ENCODE results near the gene SLC43A1. TPM values are rescaled to one million over a fixed set of nuclear protein-coding genes. Genes with fewer than 3 reads are reported as not detected.

SLC43A1 gene
- total RNA-seq, 1 donor from 2014 or later, result 13.2 TPM

DNA sequence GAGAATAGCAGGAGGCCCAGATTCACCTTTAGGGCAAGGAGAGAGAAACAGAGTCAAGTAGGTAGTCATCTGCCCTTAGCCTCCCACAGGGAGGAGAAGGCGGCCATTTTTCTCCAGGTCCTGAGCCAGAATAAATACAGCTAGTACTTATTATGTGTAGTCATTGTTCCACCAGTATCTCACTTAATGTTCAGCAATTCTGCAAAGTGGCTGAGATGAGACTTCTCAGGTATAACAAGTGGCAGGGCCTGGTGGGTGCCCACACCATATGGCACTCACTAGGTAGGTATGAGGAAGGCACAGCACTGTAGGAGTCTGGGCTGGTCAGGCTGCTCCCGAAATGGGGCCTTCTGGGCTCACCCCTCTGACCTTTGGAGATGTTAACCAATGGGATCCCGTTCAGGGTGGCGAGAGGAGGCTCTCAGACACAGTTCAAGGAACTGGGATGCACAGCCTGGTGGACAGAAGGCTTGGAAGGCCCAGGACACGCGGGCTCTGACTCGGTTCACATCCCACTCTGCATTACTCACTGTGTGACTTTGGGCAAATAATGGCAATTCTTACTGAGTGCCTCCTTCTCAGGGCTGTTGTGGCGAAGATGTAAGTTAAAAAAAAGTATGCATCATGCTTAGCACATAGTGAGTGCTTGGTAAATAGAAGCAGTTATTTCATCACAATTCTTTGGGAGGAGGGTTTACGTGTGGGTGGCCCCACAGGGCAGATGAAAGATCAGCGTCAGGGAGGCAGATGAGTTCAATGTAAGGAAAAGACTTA is 30.1 kb downstream of the SLC43A1 start:
- ATAC-seq (no peak), DNase-seq (no peak)
- intact Hi-C loops (cut with DNase I), result no loop called here
- Histone ChIP-seq H3K27me3 (ENCODE audit: low read depth) (peaks cover 17% of the 10 kb centered on the region), H3K4me1 (peaks cover 17% of the 10 kb centered on the region), H3K36me3 (peaks cover 37% of the 10 kb centered on the region), H3K9me3 (no peaks in the 10 kb centered on the region), H3K27ac (no peak overlapping the region), H3K4me3 (no peak overlapping the region)
- TF ChIP-seq, protein P1, sequence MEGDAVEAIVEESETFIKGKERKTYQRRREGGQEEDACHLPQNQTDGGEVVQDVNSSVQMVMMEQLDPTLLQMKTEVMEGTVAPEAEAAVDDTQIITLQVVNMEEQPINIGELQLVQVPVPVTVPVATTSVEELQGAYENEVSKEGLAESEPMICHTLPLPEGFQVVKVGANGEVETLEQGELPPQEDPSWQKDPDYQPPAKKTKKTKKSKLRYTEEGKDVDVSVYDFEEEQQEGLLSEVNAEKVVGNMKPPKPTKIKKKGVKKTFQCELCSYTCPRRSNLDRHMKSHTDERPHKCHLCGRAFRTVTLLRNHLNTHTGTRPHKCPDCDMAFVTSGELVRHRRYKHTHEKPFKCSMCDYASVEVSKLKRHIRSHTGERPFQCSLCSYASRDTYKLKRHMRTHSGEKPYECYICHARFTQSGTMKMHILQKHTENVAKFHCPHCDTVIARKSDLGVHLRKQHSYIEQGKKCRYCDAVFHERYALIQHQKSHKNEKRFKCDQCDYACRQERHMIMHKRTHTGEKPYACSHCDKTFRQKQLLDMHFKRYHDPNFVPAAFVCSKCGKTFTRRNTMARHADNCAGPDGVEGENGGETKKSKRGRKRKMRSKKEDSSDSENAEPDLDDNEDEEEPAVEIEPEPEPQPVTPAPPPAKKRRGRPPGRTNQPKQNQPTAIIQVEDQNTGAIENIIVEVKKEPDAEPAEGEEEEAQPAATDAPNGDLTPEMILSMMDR (IDR thresholded peaks at IDR 0.05), result no peak

DNA sequence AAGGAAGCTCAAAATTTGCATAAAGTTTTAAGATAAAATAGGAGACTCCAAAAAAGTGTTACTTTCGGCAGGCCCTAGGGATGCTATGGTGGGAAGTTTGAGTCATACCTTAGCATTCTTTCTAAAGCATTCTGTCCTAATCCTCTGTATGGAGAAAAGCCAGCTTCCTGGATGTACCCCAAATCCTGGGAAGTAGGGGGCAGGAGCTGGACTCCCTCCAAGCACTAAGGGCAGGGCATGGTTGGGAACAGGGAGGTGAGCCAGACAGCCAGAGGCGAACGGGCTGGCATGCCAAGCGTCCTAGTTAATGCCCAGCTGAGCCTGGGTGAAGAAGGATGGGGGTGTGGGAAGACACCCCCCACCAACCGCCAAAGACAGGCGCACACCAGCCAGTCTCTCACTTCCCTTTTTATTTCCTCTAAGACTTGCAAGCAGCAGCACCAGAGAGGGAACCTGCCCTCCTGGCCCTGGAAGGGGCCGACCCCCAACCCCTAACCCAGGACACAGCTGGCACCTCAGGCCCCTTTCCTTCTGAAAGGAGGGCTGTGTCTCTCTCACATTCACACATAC is 31.3 kb downstream of the SLC43A1 start:
- Histone ChIP-seq H3K36me3 (peaks cover 37% of the 10 kb centered on the region), H3K27me3 (ENCODE audit: low read depth) (peaks cover 17% of the 10 kb centered on the region), H3K27ac (no peak overlapping the region), H3K4me1 (peaks cover 17% of the 10 kb centered on the region), H3K9me3 (no peaks in the 10 kb centered on the region), H3K4me3 (no peak overlapping the region)
- DNase-seq, result no peak
- intact Hi-C loops (cut with DNase I), result no loop called here
- TF ChIP-seq, protein P1 (IDR thresholded peaks at IDR 0.05), result no peak
- no peak for ATAC-seq

- Histone ChIP-seq H3K4me3 (no peak overlapping the region), H3K9me3 (no peaks in the 10 kb centered on the region), H3K27me3 (ENCODE audit: low read depth) (peaks cover 17% of the 10 kb centered on the region), H3K27ac (no peak overlapping the region), H3K4me1 (peaks cover 17% of the 10 kb centered on the region), H3K36me3 (peaks cover 32% of the 10 kb centered on the region)
- ATAC-seq (no peak), DNase-seq (no peak)
- intact Hi-C loops (cut with DNase I), result no loop called here
- TF ChIP-seq, protein P1 (IDR thresholded peaks at IDR 0.05), result no peak
Observed at GRCh38 chr11:57483562-57483918, 32.0 kb downstream of the SLC43A1 start.

GRCh38 chr11:57482782-57483561 is 32.5 kb downstream of the SLC43A1 start:
- no peaks in the 10 kb centered on the region for H3K9me3 ChIP-seq
- no peak overlapping the region for H3K27ac ChIP-seq
- TF ChIP-seq, protein P1 (IDR thresholded peaks at IDR 0.05), result peak; percentile 68
- H3K36me3 ChIP-seq, result peaks cover 26% of the 10 kb centered on the region
- peak; percentile 56 for DNase-seq
- H3K4me3 ChIP-seq, result peak overlapping the region; percentile 31
- H3K4me1 ChIP-seq, result peaks cover 17% of the 10 kb centered on the region
- H3K27me3 ChIP-seq (ENCODE audit: low read depth), result peaks cover 17% of the 10 kb centered on the region
- intact Hi-C loops (cut with DNase I), result no loop called here
- ATAC-seq, result peak; percentile 70 to 74

DNA sequence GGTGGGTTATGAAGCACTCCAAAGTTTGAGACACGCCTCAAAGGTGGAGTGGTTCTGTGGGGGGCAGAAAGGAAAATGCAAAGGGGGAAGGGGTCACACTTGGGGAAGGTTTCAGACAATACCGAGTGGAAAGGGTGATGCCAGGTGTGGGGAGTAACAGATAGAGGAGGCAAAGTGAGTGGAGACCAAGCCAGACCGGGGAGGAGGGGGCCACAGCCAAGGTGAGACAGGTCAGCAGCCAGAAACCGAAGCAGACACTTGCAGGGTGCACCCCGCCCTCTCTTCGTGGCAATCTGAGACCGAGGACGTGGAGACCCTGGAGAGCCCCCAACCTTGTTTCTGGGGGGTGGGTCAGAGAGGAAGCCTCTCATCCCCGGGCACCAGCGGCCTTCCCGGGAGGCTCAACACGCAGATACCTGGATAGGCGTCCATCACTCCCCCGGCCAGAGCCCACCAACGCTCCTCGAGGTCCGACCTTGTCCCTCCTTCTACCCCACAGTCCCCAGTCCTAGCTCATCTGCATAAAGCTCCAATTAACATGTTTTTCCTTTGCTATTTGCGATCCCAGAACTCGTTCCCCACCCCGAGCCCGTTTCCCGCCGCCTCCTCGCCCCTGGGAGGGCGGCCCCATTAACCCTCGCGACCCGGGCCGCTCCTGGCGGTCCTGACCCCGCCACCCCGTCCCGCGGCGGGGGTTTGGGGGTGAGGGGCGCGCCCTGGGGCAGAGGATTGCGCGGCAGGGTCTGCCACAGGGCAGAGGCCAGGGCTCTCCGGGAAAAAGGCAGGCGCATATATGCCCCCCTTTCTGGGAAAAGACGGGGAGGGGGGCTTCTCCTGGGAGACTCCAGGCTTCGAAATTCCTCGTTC is 33.4 kb downstream of the SLC43A1 start:
- intact Hi-C loops (cut with DNase I), result no loop called here

More for the DNA sequence above, 33.4 kb downstream of the SLC43A1 start:
- DNase-seq (no peak), ATAC-seq (no peak)
- Histone ChIP-seq H3K27ac (no peak overlapping the region), H3K27me3 (ENCODE audit: low read depth) (peaks cover 17% of the 10 kb centered on the region), H3K36me3 (peaks cover 18% of the 10 kb centered on the region), H3K9me3 (no peaks in the 10 kb centered on the region), H3K4me3 (no peak overlapping the region), H3K4me1 (peaks cover 22% of the 10 kb centered on the region)
- TF ChIP-seq, protein P1 (IDR thresholded peaks at IDR 0.05), result no peak
